Lung (tissue), 12 donors: ENCODE data around the gene FGF21. TPM values are rescaled to one million over a fixed set of nuclear protein-coding genes. Genes with fewer than 3 reads are reported as not detected.
"Not testable (repeated sequence)": the region's sequence is repeated elsewhere in the genome, so short reads cannot be mapped to it uniquely, and the experiment has no call there.

Experiments
- ATAC-seq: fragments of 200-7000 bp; cut with Tn5 transposase; one replicate; pipeline ENCODE4 v1.9.1; 2020; ENCODE audit warnings: moderate number of reproducible peaks; ENCODE audit not compliant: insufficient read depth, low FRiP score
- DNase-seq, 3 donors: peaks; one replicate each; pipeline ENCODE4 v3.0.0-alpha.2; 2013 to 2017
- H3K27ac ChIP-seq, 2 donors: one replicate each; pipeline ENCODE4 v1.5.1; 2013; ENCODE audit warnings: mild to moderate bottlenecking in 2 of 2, moderate library complexity in 2 of 2, control low read depth in 1 of 2, inconsistent platforms in 1 of 2, low read depth in 1 of 2, low read length in 1 of 2
- H3K27me3 ChIP-seq, 3 donors: one replicate each; pipeline ENCODE4 v1.5.1; 2013; ENCODE audit warnings: low read length in 2 of 3; ENCODE audit not compliant: control insufficient read depth in 3 of 3, insufficient read depth in 3 of 3
- H3K36me3 ChIP-seq, 4 donors: one replicate each; pipeline ENCODE4 v1.5.1; 2013; ENCODE audit warnings: low read length in 4 of 4, mild to moderate bottlenecking in 1 of 4, moderate library complexity in 1 of 4; ENCODE audit not compliant: control insufficient read depth in 4 of 4, insufficient read depth in 4 of 4
- H3K4me1 ChIP-seq, 5 donors: one replicate each; pipeline ENCODE4 v1.5.1; 2013; ENCODE audit warnings: low read length in 5 of 5, mild to moderate bottlenecking in 2 of 5, moderate library complexity in 1 of 5; ENCODE audit not compliant: control insufficient read depth in 5 of 5, insufficient read depth in 5 of 5
- H3K4me3 ChIP-seq: one replicate; pipeline ENCODE4 v1.5.1; 2013; ENCODE audit warnings: mild to moderate bottlenecking, control low read depth, moderate library complexity
- H3K9ac ChIP-seq, 2 donors: one replicate each; pipeline ENCODE4 v1.5.1; 2013; ENCODE audit warnings: low read length in 2 of 2, control low read depth in 1 of 2; ENCODE audit not compliant: insufficient read depth in 1 of 2
- H3K9me3 ChIP-seq, 4 donors: one replicate each; pipeline ENCODE4 v1.5.1; 2013; ENCODE audit warnings: low read length in 3 of 4, mild to moderate bottlenecking in 1 of 4, moderate library complexity in 1 of 4; ENCODE audit not compliant: control insufficient read depth in 4 of 4, insufficient read depth in 3 of 4
- WGBS, 2 donors: extraction: QIAGEN DNeasy Blood & Tissue Kit; methylation state at CpG; one replicate each; pipeline ENCODE4 v1.1.7; 2013; 5-methylcytosine and 5-hydroxymethylcytosine counted together
- polyA plus RNA-seq, 2 donors: library from polyadenylated mRNA; stranded (reverse); fragments of 200-250 nt; gene quantifications; one replicate each; pipeline ENCODE4 v1.2.1, GENCODE V29; 2013
- total RNA-seq, 2 donors: library from RNA; depleted of rRNA in 1 of 2; stranded (reverse); fragments of >200 nt in 1 of 2; gene quantifications; one replicate each; pipeline ENCODE4 v1.2.1, GENCODE V29; 2014 to 2021
- TF ChIP-seq, protein P1 (sequence below): IDR thresholded peaks from 2 replicates; pipeline ENCODE4 v1.5.1; 2012; ENCODE audit warnings: mild to moderate bottlenecking; ENCODE audit errors: control extremely low read depth, extremely low read depth
- donor health status: control.
- donor health status: control.
- donor health status: Bipolar disorder and iron deficiency.
- donor health status: healthy.
- donor health status: DM: yes; HTN: yes; CAD: no.

FGF21 gene
- total and polyA plus RNA-seq, 4 donors: not detected

DNA sequence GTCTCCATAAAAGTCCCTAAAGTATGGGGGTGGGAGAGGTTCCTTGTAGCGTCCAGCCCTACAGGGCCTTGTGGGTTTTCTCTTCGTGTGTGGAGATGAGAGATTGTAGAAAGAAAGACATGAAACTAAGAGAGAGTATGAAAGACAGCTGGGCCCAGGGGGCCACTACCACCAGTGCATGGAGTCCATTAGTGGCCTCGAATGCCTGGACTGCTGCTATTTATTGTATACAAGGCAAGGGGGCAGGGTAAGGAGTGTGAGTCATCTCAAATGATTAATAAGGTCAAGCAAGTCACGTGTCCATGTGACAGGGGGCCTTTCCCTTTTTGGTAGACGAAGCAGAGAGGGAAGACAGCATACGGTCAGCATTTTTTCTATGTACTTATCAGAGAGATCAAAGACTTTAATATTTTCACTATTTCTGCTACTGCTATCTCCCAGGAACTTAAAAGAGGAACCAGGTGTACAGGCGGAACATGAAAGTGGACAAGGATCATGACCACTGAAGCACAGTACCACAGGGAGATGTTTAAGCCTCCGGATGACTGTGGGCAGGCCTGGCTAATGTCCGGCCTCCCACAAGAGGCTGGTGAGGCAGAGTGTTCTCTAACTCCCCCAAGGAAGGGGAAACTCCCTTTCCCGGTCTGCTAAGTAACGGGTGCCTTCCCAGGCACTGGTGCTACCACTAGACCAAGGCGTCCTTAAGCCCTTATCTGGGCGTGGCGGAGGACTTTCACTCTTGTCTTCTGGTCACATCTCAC lies 25.5 kb downstream of the FGF21 start:
- no peak for DNase-seq
- H3K27ac ChIP-seq: peak overlapping the region; percentile 10 to 71
- TF ChIP-seq, protein P1, sequence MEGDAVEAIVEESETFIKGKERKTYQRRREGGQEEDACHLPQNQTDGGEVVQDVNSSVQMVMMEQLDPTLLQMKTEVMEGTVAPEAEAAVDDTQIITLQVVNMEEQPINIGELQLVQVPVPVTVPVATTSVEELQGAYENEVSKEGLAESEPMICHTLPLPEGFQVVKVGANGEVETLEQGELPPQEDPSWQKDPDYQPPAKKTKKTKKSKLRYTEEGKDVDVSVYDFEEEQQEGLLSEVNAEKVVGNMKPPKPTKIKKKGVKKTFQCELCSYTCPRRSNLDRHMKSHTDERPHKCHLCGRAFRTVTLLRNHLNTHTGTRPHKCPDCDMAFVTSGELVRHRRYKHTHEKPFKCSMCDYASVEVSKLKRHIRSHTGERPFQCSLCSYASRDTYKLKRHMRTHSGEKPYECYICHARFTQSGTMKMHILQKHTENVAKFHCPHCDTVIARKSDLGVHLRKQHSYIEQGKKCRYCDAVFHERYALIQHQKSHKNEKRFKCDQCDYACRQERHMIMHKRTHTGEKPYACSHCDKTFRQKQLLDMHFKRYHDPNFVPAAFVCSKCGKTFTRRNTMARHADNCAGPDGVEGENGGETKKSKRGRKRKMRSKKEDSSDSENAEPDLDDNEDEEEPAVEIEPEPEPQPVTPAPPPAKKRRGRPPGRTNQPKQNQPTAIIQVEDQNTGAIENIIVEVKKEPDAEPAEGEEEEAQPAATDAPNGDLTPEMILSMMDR: no peak

DNA sequence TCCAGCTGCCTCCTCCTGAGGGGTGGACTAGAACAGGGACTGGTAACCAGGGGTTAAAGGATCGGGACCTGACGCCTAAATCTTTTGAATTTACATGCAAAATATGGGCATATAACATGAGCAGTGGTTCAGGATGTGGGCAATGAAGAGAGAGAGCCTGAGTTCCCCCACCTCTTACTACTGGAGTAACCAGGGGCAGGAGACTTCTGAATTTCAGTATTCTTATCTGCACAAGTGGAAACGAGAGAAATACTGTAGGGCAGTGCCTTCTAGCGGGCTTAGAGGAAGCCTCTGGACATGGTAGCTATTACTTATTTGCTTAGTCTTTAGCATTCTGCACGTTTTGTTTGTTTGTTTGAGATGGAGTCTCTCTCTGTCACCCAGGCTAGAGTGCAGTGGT lies 29.2 kb downstream of the FGF21 start:
- H3K27me3 ChIP-seq: no peaks in the 10 kb centered on the region
- no peaks in the 10 kb centered on the region for H3K9me3 ChIP-seq
- H3K9ac ChIP-seq: no peak overlapping the region
- H3K4me3 ChIP-seq: no peak overlapping the region
- H3K4me1 ChIP-seq: peaks cover 0 to 2% (median 0%) of the 10 kb centered on the region in 5 donors
- ATAC-seq (no peak), DNase-seq (peak in 1 of 3 donors; percentile 34)
- H3K36me3 ChIP-seq: no peaks in the 10 kb centered on the region
- 61 to 71% methylated on average over 5 of the region's 5 CpGs for WGBS, 2 donors
- TF ChIP-seq, protein P1: no peak
- H3K27ac ChIP-seq: no peak overlapping the region

More for the DNA sequence above, 25.5 kb downstream of the FGF21 start:
- 52 to 73% methylated on average over 14 of the region's 14 CpGs for whole genome bisulfite sequencing, 2 donors
- Histone ChIP-seq H3K27me3 (no peaks in the 10 kb centered on the region), H3K4me1 (peaks cover 0 to 2% (median 0%) of the 10 kb centered on the region in 5 donors), H3K9me3 (no peaks in the 10 kb centered on the region), H3K9ac (no peak overlapping the region), H3K36me3 (no peaks in the 10 kb centered on the region), H3K4me3 (no peak overlapping the region)
- ATAC-seq: no peak

DNA sequence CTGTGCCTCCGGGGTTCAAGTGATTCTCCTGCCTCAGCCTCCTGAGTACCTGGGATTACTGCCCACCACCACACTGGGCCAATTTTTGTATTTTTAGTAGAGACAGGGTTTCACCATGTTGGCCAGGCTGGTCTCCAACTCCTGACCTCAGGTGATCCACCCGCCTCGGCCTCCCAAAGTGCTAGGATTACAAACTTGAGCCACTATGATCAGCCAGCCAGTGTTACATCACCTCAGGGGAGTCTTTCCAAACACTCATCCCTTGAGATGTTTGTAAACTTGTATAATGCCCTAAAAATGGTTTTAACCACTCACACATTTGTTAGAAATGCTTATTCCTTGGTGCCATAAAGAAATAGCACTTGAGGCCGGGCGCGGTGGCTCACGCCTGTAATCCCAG lies 31.1 kb downstream of the FGF21 start:
- not testable (repeated sequence) for H3K4me1 ChIP-seq, H3K4me3 ChIP-seq, ATAC-seq, H3K27me3 ChIP-seq, H3K9ac ChIP-seq, DNase-seq, H3K36me3 ChIP-seq, H3K9me3 ChIP-seq, H3K27ac ChIP-seq
- WGBS, 2 donors: 87 to 92% methylated on average over 7 of the region's 7 CpGs

DNA sequence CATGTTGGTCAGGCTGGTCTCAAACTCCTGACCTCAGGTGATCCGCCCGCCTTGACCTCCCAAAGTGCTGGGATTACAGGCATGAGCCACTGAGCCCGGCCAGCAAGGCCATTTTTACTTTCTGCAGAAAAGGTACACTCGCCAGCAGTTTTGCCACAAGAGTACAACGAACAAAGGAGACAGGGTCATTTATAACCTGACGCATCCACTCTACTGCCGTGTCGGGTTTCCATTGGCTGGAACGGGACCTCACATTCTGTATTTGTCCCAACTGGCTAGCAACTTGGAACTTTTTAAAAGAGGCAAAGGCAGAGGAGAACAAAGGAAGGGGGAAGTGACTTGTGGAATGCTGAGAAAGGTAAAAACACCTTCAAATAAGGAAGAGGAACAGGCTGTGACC lies 32.0 kb downstream of the FGF21 start:
- H3K36me3 ChIP-seq, DNase-seq, H3K9me3 ChIP-seq, H3K4me1 ChIP-seq, H3K27me3 ChIP-seq, H3K9ac ChIP-seq, H3K4me3 ChIP-seq, ATAC-seq, H3K27ac ChIP-seq: not testable (repeated sequence)
- WGBS, 2 donors: 85 to 91% methylated on average over 9 of the region's 9 CpGs
